ENCODE results near the gene DNAH17.

The DNAH17 gene

DNA sequence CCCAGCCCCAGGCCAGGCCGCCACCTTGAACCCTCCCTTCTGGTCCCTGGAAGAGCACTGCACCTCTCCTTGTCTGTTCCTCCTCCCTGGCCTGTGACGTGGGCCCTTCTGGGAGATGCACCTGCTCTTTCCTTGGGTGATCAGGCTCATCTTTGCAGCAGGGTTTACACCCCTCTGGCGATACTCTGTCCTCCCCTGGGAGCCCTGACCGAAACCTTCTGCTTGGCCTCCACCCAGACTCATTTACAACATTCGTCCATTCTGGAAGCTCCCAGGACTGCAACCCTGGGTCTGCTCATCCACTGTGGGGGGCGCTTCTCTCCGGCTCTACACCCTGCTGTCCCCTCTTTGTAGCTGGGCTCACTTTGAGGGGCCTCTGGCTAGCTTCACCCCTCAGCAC lies 125.4 kb downstream of the DNAH17 start:
- no peak for DNase-seq (ENCODE audit: low spot score)
- TF ChIP-seq, protein P1, sequence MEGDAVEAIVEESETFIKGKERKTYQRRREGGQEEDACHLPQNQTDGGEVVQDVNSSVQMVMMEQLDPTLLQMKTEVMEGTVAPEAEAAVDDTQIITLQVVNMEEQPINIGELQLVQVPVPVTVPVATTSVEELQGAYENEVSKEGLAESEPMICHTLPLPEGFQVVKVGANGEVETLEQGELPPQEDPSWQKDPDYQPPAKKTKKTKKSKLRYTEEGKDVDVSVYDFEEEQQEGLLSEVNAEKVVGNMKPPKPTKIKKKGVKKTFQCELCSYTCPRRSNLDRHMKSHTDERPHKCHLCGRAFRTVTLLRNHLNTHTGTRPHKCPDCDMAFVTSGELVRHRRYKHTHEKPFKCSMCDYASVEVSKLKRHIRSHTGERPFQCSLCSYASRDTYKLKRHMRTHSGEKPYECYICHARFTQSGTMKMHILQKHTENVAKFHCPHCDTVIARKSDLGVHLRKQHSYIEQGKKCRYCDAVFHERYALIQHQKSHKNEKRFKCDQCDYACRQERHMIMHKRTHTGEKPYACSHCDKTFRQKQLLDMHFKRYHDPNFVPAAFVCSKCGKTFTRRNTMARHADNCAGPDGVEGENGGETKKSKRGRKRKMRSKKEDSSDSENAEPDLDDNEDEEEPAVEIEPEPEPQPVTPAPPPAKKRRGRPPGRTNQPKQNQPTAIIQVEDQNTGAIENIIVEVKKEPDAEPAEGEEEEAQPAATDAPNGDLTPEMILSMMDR (IDR thresholded peaks at IDR 0.05; ENCODE audit: borderline replicate concordance, control extremely low read depth, extremely low read depth, insufficient read depth, missing control alignments): no peak
- in situ Hi-C loops (cut with MboI; ENCODE audit: low sequenced_read_pairs, unreplicated experiment): no loop called here

DNA sequence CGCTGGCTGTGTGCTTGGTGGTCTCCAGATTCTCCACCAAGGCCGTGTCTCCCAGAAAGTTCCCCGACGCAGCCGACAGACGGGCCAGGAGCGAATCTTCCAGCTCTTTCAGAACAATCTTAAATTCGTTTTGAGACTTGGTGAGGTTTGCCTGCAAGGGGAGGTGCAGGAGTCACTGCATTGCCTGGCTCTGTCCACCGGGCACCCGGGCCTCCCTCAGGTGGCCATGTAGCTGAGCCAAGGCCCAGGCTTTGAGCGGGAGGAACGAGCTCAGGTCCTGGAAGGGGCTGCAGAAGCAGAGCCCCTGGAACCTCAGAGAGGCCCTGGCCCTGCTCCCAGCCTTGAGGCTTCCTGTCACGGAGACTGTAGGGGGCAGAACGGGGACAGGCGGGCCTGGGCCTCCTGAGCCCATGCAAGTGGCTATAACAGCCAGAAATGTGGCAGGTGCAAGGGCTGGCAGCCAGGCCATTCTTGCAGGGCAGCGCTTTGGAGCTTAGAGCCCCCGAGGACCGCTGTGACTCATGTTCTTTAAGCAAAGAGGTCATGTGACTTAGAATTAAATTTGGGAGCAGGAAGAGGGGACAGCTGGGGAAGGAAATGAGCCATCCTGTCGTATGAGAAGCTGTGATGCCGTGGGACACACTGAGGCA lies 126.4 kb downstream of the DNAH17 start:
- no peak for DNase-seq (ENCODE audit: low spot score)
- in situ Hi-C loops (cut with MboI; ENCODE audit: low sequenced_read_pairs, unreplicated experiment): no loop called here

DNA sequence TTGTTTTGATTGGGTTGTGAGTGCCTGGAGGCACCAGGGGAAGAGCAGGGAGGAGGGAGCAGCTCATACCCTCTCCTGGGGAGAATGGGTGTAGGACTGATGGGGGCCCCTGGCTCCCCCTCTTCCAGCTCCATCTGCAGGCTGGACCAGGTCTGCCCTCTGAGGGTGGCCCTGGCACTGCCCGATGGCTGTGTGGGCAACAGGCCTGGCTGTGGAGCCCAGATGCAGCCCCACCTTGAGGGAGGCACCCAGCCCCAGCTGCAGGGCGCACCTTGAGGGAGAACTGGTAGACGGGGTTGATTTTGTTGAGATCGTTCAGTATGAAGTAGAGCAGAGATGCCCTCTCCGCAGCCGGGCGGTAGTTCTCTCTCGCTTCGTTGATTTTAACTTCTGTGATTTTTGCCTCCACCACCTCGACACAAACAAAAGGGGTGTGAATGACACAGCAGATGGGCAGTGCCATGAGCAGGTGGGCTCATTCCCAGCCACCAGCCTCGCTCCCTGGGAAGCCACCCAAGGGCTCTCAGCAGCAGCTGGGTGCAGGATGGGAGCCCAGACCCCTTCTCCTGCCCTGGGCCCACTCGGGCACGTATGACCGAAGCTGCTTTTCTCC lies 127.1 kb downstream of the DNAH17 start:
- in situ Hi-C loops (cut with MboI; ENCODE audit: low sequenced_read_pairs, unreplicated experiment): no loop called here
- TF ChIP-seq, protein P1 (IDR thresholded peaks at IDR 0.05; ENCODE audit: borderline replicate concordance, control extremely low read depth, extremely low read depth, insufficient read depth, missing control alignments): no peak
- DNase-seq (ENCODE audit: low spot score): no peak

More for the DNA sequence above, 126.4 kb downstream of the DNAH17 start:
- TF ChIP-seq, protein P1 (IDR thresholded peaks at IDR 0.05; ENCODE audit: borderline replicate concordance, control extremely low read depth, extremely low read depth, insufficient read depth, missing control alignments): no peak

DNA sequence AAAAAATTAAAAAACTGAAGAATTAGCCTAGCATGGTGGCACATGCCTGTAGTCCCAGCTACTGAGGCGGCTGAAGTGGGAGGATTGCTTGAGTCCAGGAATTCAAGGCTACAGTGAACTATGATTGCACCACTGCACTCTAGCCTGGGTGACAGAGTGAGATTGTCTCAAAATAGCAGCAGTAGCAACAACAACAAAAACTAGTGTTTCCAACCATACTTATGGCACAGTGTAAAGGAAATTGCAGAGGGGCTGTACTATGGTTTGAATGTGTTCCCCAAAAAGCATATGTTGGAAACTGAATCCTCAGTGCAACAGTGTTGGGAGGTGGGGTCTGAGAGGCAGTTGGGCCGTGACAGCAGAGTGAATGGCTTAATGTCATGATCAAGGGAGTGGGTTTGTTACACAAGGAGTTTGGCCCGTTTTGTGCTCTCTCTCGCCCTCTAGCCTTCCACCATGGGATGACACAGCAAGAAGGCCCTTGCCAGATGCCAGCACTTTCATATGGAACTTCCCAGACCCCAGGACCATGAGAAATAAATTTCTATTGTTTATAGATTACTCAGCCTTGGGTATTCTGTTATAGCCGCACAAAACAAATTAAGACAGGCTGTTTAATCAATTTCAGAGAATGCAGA lies 128.7 kb downstream of the DNAH17 start:
- DNase-seq (ENCODE audit: low spot score): no peak
- in situ Hi-C loops (cut with MboI; ENCODE audit: low sequenced_read_pairs, unreplicated experiment): no loop called here
- TF ChIP-seq, protein P1 (IDR thresholded peaks at IDR 0.05; ENCODE audit: borderline replicate concordance, control extremely low read depth, extremely low read depth, insufficient read depth, missing control alignments): no peak

DNA sequence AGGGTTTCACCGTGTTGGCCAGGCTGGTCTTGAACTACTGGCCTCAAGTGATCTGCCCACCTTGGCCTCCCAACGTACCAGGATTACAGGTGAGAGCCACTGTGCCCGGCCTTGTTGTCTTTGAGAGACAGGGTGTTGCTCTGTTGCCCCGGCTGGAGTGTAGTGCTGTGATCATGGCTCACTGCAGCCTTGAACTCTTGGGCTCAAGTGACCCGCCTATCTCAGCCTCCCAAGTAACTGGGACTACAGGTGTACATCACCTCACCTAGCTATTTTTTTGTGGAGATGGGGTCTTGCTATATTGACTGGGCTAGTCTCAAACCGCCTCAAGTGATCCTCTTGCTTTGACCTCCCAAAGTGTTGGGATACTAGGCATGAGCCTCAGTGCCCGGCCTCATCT lies 130.4 kb downstream of the DNAH17 start:
- TF ChIP-seq, protein P1 (IDR thresholded peaks at IDR 0.05; ENCODE audit: borderline replicate concordance, control extremely low read depth, extremely low read depth, insufficient read depth, missing control alignments): no peak
- in situ Hi-C loops (cut with MboI; ENCODE audit: low sequenced_read_pairs, unreplicated experiment): no loop called here
- no peak for DNase-seq (ENCODE audit: low spot score)

DNA sequence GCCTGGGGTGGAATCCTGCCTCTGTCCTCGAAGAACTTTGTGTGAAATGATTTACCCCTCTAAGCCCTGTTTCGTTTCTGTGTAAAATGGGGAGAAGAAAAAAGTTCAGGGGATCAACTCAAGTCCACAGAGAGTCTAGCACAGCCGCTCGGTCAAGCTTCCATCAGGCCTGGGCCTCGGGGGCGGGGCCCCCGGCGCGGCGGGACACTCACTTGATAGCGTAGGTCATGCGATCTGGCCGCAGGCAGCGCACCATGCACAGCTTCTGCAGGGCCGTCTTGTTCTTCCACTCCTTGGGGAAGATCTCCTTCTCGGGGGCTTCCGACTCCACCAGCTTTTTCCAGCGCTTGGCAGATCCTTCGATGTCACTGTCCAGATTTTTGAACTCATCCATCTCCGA lies 132.8 kb downstream of the DNAH17 start:
- TF ChIP-seq, protein P1 (IDR thresholded peaks at IDR 0.05; ENCODE audit: borderline replicate concordance, control extremely low read depth, extremely low read depth, insufficient read depth, missing control alignments): no peak
- DNase-seq (ENCODE audit: low spot score): no peak
- in situ Hi-C loops (cut with MboI; ENCODE audit: low sequenced_read_pairs, unreplicated experiment): no loop called here

Data from GM13976 (cell line).